Transverse colon (tissue), 4 donors: ENCODE data around the gene DNAJC7. TPM values are rescaled to one million over a fixed set of nuclear protein-coding genes. Genes with fewer than 3 reads are reported as not detected.
A peak's percentile ranks its signal among the peaks of the same experiment; 100 is the strongest.

Experiments
- DNase-seq: peaks from one replicate; pipeline ENCODE4 v3.0.0-alpha.2; 2019
- H3K27ac ChIP-seq, 4 donors: fragments of 200-600 bp; sonication (generic); 2 replicates each; pipeline ENCODE4 v1.5.1; 2016 to 2018; ENCODE audit warnings: inconsistent platforms in 4 of 4
- H3K27me3 ChIP-seq: fragments of 200-600 bp; sonication (generic); 2 replicates; pipeline ENCODE4 v1.5.1; 2017; ENCODE audit warnings: inconsistent platforms
- H3K36me3 ChIP-seq, 4 donors: fragments of 200-600 bp; sonication (generic); 2 replicates each; pipeline ENCODE4 v1.5.1; 2017 to 2019; ENCODE audit warnings: inconsistent platforms in 4 of 4
- H3K4me1 ChIP-seq, 4 donors: fragments of 200-600 bp; sonication (generic); 2 replicates each; pipeline ENCODE4 v1.5.1; 2017 to 2020; ENCODE audit warnings: inconsistent platforms in 4 of 4
- H3K4me3 ChIP-seq, 4 donors: fragments of 200-600 bp; sonication (generic); 1 replicate in 1 of 4; 2 replicates in 3 of 4; pipeline versions ENCODE4 v1.5.1 to v1.6.1; 2017 to 2019; ENCODE audit warnings: inconsistent platforms in 4 of 4
- H3K9me3 ChIP-seq, 2 donors: fragments of 200-600 bp; sonication (generic); 2 replicates each; pipeline ENCODE4 v1.5.1; 2017 to 2019; ENCODE audit warnings: inconsistent platforms in 2 of 2
- CTCF ChIP-seq, 5 experiments: fragments of 200-600 bp in 3 of 5; fragments of 450-650 bp in 2 of 5; sonication (generic) in 3 of 5; IDR thresholded peaks; 1 replicate in 2 of 5; 2 replicates in 3 of 5; pipeline ENCODE4 v1.5.1; 2016 to 2017; ENCODE audit warnings: antibody characterized with exemption in 5 of 5, inconsistent platforms in 3 of 5, mild to moderate bottlenecking in 2 of 5, moderate library complexity in 1 of 5
- EP300 ChIP-seq: sonication (generic); formaldehyde crosslinking; IDR thresholded peaks from one replicate; pipeline ENCODE4 v1.6.1; 2017; ENCODE audit warnings: antibody characterized with exemption, low read depth
- POLR2A ChIP-seq: fragments of 450-650 bp; IDR thresholded peaks from one replicate; pipeline ENCODE4 v1.6.1; 2016; ENCODE audit warnings: antibody characterized with exemption, mild to moderate bottlenecking, moderate library complexity
- POLR2AphosphoS5 ChIP-seq, 3 donors: sonication (generic); formaldehyde crosslinking; IDR thresholded peaks; one replicate each; pipeline ENCODE4 v1.6.1; 2016; ENCODE audit warnings: antibody characterized with exemption in 3 of 3
- WGBS, 2 donors: methylation state at CpG; one replicate each; pipeline ENCODE4 v1.1.5; 2018; ENCODE audit warnings: low coverage in 1 of 2; 5-methylcytosine and 5-hydroxymethylcytosine counted together
- in situ Hi-C, 4 donors: fragments of 200-750 bp; cut with MboI; loops; one replicate each; pipeline versions ENCODE4 v1.15.0 to v1.15.1; 2017; ENCODE audit warnings: low sequenced_read_pairs in 3 of 4, low pct_ligation_motif_present in 1 of 4, low pct_unique_long_range_greater_than_20kb in 1 of 4
- intact Hi-C: fragments of 100-400 bp; cut with DNase I; formaldehyde crosslinking; loops from one replicate; pipeline ENCODE4 v1.15.1; 2023; ENCODE audit warnings: low total_unique reads
- total RNA-seq, 4 donors: library from RNA; depleted of rRNA; stranded (reverse); fragments of >200 nt; gene quantifications; one replicate each; pipeline ENCODE4 v1.1.0, GENCODE V29; 2016

Gene DNAJC7
- total RNA-seq, 4 donors from 2014 or later = 18.1 to 87.5 (median 64.5) TPM

GRCh38 chr17:41966463-41967140 is 50.6 kb downstream of the DNAJC7 start, which contains the start of gene CNP:
Gene CNP, plus strand, starts transcription at chr17:41966795. Its CDS starts 90 bp downstream, at chr17:41966885.
- no peaks in the 10 kb centered on the region for H3K36me3 ChIP-seq
- no peaks in the 10 kb centered on the region for H3K9me3 ChIP-seq
- TF ChIP-seq EP300 = no peak
- no peak for TF ChIP-seq CTCF (IDR thresholded peaks at IDR 0.05)
- TF ChIP-seq POLR2A = peak; percentile 78
- TF ChIP-seq POLR2AphosphoS5 (IDR thresholded peaks at IDR 0.05) = peak; percentile 83 to 89 (median 89)
- WGBS, 2 donors = 0 to 1% methylated on average over 5 to 56 of the region's 71 CpGs
- in situ Hi-C loops = loop anchor here (10.0 kb wide), 2 partner anchors 138 to 148 kb away; partner anchors contain the start of gene DHX58 (in 2 of the 4)
- H3K27ac ChIP-seq = peak within 1 kb of the TSS; percentile 91 to 96 (median 94)
- peak within 1 kb of the TSS; percentile 85 to 93 (median 90) for H3K4me3 ChIP-seq
- intact Hi-C loops = loop anchor here (10.0 kb wide), 1 partner anchor 48 kb away; the partner anchor contains the start of gene DNAJC7
- peak; percentile 94 for DNase-seq
- H3K4me1 ChIP-seq = peaks cover 7 to 33% (median 21%) of the 10 kb centered on the region in 4 donors
- no peaks in the 10 kb centered on the region for H3K27me3 ChIP-seq

- H3K9me3 ChIP-seq = no peaks in the 10 kb centered on the region
- in situ Hi-C loops (loop anchor here (10.0 kb wide), 2 partner anchors 139 to 149 kb away; partner anchors contain the start of gene DHX58 (in 2 of the 4)), intact Hi-C loops (loop anchor here (10.0 kb wide), 1 partner anchor 49 kb away; the partner anchor contains the start of gene DNAJC7)
- peak; percentile 88 for DNase-seq
- WGBS, 2 donors = 0 to 4% methylated on average over 6 to 18 of the region's 18 CpGs
- H3K27me3 ChIP-seq = no peaks in the 10 kb centered on the region
- H3K4me1 ChIP-seq = peaks cover 7 to 33% (median 21%) of the 10 kb centered on the region in 4 donors
- peak overlapping the region; percentile 91 to 96 (median 94) for H3K27ac ChIP-seq
- TF ChIP-seq POLR2AphosphoS5 (IDR thresholded peaks at IDR 0.05) = peak in 2 of 3 donors; percentile 7 to 30
- TF ChIP-seq CTCF (IDR thresholded peaks at IDR 0.05) = peak in 1 of 5 experiments; percentile 15
- TF ChIP-seq EP300 = no peak
- no peak for TF ChIP-seq POLR2A
- H3K36me3 ChIP-seq = no peaks in the 10 kb centered on the region
- H3K4me3 ChIP-seq = peak overlapping the region; percentile 6 to 93 (median 90)
Measured at GRCh38 chr17:41965694-41966462, 51.4 kb downstream of the DNAJC7 start.

DNA sequence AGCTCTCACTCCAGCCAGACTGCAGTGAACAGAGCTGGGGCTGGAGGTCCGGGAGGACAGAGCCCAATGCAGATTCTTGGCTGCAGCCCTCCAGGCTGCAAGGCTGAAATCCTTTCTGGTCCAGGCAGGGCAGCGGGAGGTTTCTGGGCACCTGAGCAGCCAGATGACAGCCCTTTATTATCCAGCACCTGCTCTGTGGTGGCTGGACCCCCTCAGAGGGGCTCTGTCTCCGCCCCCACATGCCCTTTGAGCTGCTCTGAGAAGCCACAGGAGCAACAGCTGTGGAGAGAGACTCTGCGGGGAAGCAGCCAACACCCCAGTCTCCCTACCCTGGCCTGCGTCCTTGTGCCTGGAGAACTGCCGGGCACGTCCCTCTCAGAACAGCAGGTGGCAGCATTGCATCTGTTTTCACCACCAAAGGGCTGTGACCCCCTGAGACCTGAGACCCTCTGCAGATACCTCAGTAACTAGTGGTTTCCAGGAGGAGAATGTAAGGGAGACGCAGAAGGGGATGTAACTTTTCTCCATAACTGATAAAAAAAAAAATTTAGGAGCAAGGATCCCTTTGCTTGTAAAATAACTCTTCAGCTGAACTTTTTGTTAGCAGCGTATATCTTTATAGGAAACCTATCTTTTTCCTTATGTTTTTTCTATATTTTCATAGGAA is 54.3 kb downstream of the DNAJC7 start:
- Histone ChIP-seq H3K9me3 (no peaks in the 10 kb centered on the region), H3K27ac (no peak overlapping the region), H3K4me1 (peaks cover 7 to 21% (median 16%) of the 10 kb centered on the region in 4 donors), H3K4me3 (no peak overlapping the region), H3K27me3 (no peaks in the 10 kb centered on the region), H3K36me3 (no peaks in the 10 kb centered on the region)
- TF ChIP-seq POLR2AphosphoS5 (IDR thresholded peaks at IDR 0.05) = no peak
- TF ChIP-seq POLR2A = no peak
- TF ChIP-seq CTCF (IDR thresholded peaks at IDR 0.05) = peak; percentile 84 to 89 (median 86)
- TF ChIP-seq EP300 = no peak
- intact Hi-C loops = loop anchor here (5.0 to 10.0 kb wide), 2 partner anchors 52 to 154 kb away; partner anchors contain the start of gene DNAJC7
- WGBS, 2 donors = 20 to 41% methylated on average over 2 to 9 of the region's 9 CpGs
- peak; percentile 81 for DNase-seq
- in situ Hi-C loops = loop anchor here (10.0 kb wide), 2 partner anchors 142 to 152 kb away; partner anchors contain the start of gene DHX58 (in 2 of the 4)
